Measurements from ENCODE around the gene SH3YL1.

SH3YL1 gene

GRCh38 chr2:216068-216467, 47.8 kb downstream of the SH3YL1 start:
- no peak for DNase-seq

GRCh38 chr2:213932-214693, 49.7 kb downstream of the SH3YL1 start:
- DNase-seq = no peak

- no peak for DNase-seq
Observed at GRCh38 chr2:211486-212184, 52.2 kb downstream of the SH3YL1 start.

- no peak for DNase-seq
Observed at GRCh38 chr2:210660-211059, 53.2 kb downstream of the SH3YL1 start.

GRCh38 chr2:209470-209869, 54.4 kb downstream of the SH3YL1 start:
- DNase-seq = no peak

GRCh38 chr2:208335-208734, 55.5 kb downstream of the SH3YL1 start:
- DNase-seq = no peak

GRCh38 chr2:203984-204383, 59.8 kb downstream of the SH3YL1 start:
- no peak for DNase-seq

- no peak for DNase-seq
Observed at GRCh38 chr2:203401-203800, 60.4 kb downstream of the SH3YL1 start.

- no peak for DNase-seq
Observed at GRCh38 chr2:202945-203344, 60.9 kb downstream of the SH3YL1 start.

- DNase-seq = no peak
Observed at GRCh38 chr2:201648-202433, 62.0 kb downstream of the SH3YL1 start.

GRCh38 chr2:199041-199966, 64.5 kb downstream of the SH3YL1 start:
- no peak for DNase-seq

GRCh38 chr2:196406-196805, 67.4 kb downstream of the SH3YL1 start:
- no peak for DNase-seq

GRCh38 chr2:195932-196331, 67.9 kb downstream of the SH3YL1 start:
- no peak for DNase-seq

- peak; percentile 62 to 65 for DNase-seq
Observed at GRCh38 chr2:193141-193671, 70.6 kb downstream of the SH3YL1 start.

GRCh38 chr2:191311-192190, 72.3 kb downstream of the SH3YL1 start:
- DNase-seq = no peak

- DNase-seq = no peak
Observed at GRCh38 chr2:187825-188224, 76.0 kb downstream of the SH3YL1 start.

- no peak for DNase-seq
Observed at GRCh38 chr2:185221-185620, 78.6 kb downstream of the SH3YL1 start.

GRCh38 chr2:184695-185094, 79.1 kb downstream of the SH3YL1 start:
- no peak for DNase-seq

GRCh38 chr2:182509-183122, 81.2 kb downstream of the SH3YL1 start:
- no peak for DNase-seq

- DNase-seq = no peak
Observed at GRCh38 chr2:180311-180710, 83.5 kb downstream of the SH3YL1 start.

- no peak for DNase-seq
Observed at GRCh38 chr2:179886-180285, 83.9 kb downstream of the SH3YL1 start.
